ENCODE results near the gene MYPN. TPM values are rescaled to one million over a fixed set of nuclear protein-coding genes. Genes with fewer than 3 reads are reported as not detected.

The MYPN gene
- total and polyA plus RNA-seq, 4 donors, result 0.01 to 0.08 (median 0.03) TPM; not detected in 1

DNA sequence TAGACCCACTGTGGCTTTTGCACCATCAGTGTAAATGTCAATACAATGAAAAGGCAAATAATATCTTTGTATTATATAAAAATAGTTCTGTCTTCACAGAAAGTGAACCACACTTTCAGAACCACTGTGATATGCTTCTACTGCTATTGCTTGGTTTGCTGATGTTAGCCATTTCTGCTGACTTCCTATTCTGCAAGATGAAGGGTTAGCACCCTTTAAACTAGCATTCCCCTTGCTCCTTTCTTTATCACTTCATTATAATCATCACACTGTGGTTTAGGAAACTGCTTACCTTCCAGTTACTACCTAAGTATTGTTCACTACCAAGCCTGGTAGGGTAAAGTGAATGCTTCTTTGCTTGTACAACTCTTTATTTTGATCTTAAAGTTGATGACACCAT is 29.2 kb downstream of the MYPN start:
- Histone ChIP-seq H3K4me1 (ENCODE audit: control insufficient read depth in 4 of 4, insufficient read depth in 4 of 4, low read length in 3 of 4) (no peaks in the 10 kb centered on the region), H3K27ac (ENCODE audit: low read depth in 1 of 2, low read length in 2 of 2) (no peak overlapping the region), H3K27me3 (ENCODE audit: control insufficient read depth in 4 of 4, insufficient read depth in 4 of 4, low read length in 3 of 4) (no peaks in the 10 kb centered on the region), H3K4me3 (ENCODE audit: low read depth in 1 of 3, low read length in 3 of 3) (no peak overlapping the region), H3K36me3 (ENCODE audit: control insufficient read depth in 4 of 4, insufficient read depth in 3 of 4, low read depth in 1 of 4, low read length in 3 of 4) (no peaks in the 10 kb centered on the region), H3K9ac (ENCODE audit: low read depth in 1 of 2, low read length in 2 of 2) (no peak overlapping the region), H3K9me3 (ENCODE audit: control insufficient read depth in 4 of 4, low read length in 3 of 4) (no peaks in the 10 kb centered on the region)
- TF ChIP-seq TAF1 (conservative IDR thresholded peaks at IDR 0.05), result no peak
- TF ChIP-seq, protein P1, sequence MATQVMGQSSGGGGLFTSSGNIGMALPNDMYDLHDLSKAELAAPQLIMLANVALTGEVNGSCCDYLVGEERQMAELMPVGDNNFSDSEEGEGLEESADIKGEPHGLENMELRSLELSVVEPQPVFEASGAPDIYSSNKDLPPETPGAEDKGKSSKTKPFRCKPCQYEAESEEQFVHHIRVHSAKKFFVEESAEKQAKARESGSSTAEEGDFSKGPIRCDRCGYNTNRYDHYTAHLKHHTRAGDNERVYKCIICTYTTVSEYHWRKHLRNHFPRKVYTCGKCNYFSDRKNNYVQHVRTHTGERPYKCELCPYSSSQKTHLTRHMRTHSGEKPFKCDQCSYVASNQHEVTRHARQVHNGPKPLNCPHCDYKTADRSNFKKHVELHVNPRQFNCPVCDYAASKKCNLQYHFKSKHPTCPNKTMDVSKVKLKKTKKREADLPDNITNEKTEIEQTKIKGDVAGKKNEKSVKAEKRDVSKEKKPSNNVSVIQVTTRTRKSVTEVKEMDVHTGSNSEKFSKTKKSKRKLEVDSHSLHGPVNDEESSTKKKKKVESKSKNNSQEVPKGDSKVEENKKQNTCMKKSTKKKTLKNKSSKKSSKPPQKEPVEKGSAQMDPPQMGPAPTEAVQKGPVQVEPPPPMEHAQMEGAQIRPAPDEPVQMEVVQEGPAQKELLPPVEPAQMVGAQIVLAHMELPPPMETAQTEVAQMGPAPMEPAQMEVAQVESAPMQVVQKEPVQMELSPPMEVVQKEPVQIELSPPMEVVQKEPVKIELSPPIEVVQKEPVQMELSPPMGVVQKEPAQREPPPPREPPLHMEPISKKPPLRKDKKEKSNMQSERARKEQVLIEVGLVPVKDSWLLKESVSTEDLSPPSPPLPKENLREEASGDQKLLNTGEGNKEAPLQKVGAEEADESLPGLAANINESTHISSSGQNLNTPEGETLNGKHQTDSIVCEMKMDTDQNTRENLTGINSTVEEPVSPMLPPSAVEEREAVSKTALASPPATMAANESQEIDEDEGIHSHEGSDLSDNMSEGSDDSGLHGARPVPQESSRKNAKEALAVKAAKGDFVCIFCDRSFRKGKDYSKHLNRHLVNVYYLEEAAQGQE (IDR thresholded peaks at IDR 0.05), result no peak
- TF ChIP-seq HNF4A (conservative IDR thresholded peaks at IDR 0.05), result no peak
- TF ChIP-seq FOXA2 (IDR thresholded peaks at IDR 0.05), result no peak
- TF ChIP-seq YY1 (IDR thresholded peaks at IDR 0.05), result no peak
- TF ChIP-seq, protein P2, sequence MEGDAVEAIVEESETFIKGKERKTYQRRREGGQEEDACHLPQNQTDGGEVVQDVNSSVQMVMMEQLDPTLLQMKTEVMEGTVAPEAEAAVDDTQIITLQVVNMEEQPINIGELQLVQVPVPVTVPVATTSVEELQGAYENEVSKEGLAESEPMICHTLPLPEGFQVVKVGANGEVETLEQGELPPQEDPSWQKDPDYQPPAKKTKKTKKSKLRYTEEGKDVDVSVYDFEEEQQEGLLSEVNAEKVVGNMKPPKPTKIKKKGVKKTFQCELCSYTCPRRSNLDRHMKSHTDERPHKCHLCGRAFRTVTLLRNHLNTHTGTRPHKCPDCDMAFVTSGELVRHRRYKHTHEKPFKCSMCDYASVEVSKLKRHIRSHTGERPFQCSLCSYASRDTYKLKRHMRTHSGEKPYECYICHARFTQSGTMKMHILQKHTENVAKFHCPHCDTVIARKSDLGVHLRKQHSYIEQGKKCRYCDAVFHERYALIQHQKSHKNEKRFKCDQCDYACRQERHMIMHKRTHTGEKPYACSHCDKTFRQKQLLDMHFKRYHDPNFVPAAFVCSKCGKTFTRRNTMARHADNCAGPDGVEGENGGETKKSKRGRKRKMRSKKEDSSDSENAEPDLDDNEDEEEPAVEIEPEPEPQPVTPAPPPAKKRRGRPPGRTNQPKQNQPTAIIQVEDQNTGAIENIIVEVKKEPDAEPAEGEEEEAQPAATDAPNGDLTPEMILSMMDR (IDR thresholded peaks at IDR 0.05; ENCODE audit: low read depth, low read length, missing input control), result no peak
- no peak for TF ChIP-seq HNF4G (IDR thresholded peaks at IDR 0.05)
- TF ChIP-seq RXRA (IDR thresholded peaks at IDR 0.05), result no peak
- TF ChIP-seq SP1 (IDR thresholded peaks at IDR 0.05), result no peak
- no peak for TF ChIP-seq JUND (IDR thresholded peaks at IDR 0.05)
- TF ChIP-seq, protein P3, sequence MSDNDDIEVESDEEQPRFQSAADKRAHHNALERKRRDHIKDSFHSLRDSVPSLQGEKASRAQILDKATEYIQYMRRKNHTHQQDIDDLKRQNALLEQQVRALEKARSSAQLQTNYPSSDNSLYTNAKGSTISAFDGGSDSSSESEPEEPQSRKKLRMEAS (IDR thresholded peaks at IDR 0.05), result no peak
- TF ChIP-seq, protein P4, sequence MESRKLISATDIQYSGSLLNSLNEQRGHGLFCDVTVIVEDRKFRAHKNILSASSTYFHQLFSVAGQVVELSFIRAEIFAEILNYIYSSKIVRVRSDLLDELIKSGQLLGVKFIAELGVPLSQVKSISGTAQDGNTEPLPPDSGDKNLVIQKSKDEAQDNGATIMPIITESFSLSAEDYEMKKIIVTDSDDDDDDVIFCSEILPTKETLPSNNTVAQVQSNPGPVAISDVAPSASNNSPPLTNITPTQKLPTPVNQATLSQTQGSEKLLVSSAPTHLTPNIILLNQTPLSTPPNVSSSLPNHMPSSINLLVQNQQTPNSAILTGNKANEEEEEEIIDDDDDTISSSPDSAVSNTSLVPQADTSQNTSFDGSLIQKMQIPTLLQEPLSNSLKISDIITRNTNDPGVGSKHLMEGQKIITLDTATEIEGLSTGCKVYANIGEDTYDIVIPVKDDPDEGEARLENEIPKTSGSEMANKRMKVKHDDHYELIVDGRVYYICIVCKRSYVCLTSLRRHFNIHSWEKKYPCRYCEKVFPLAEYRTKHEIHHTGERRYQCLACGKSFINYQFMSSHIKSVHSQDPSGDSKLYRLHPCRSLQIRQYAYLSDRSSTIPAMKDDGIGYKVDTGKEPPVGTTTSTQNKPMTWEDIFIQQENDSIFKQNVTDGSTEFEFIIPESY (IDR thresholded peaks at IDR 0.05), result no peak
- no peak for TF ChIP-seq GABPA (IDR thresholded peaks at IDR 0.05 in 1 of 2, conservative IDR thresholded peaks at IDR 0.05 in 1 of 2)
- no peak for TF ChIP-seq NR2F2 (IDR thresholded peaks at IDR 0.05)
- DNase-seq (ENCODE audit: low spot score), result no peak

DNA sequence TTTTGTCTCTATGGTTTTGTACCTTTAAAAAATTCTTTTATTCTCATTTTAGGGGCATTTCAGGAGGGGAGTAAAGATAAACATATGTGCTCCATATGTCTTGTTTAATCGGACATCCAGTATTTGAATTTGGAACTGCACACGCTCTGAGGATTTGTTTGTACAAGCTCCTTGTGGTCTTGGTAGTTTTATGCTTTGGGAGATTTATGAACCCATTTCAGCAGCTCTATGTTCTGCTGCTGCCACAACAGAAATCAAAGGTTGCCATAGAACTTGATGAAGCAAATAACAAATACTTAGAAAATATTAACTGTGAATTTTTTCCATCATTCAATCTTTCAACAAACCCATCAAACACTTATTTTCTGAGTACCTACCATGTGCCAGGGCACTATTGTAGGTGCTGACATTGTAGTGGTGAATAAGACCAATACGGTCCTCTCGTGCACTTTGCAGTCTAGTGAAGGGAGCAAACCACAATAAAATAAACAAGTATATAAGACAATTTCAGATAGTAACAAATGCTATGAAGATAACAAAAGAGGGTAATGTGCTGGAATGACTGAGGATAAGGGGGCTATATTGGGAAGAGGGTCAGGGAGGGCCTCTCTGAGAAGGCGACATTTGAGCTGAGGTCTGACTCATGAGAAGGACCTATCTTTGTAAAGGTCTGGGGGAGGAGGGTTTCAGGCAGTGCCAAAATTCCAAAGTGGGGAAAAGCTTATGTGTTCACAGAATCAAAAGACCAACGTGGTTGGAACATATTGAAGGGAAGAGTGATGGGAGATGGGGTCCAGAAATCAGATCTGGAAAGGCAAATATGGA is 30.4 kb downstream of the MYPN start:
- no peaks in the 10 kb centered on the region for H3K9me3 ChIP-seq (ENCODE audit: control insufficient read depth in 4 of 4, low read length in 3 of 4)
- no peak overlapping the region for H3K9ac ChIP-seq (ENCODE audit: low read depth in 1 of 2, low read length in 2 of 2)
- H3K4me1 ChIP-seq (ENCODE audit: control insufficient read depth in 4 of 4, insufficient read depth in 4 of 4, low read length in 3 of 4), result no peaks in the 10 kb centered on the region
- H3K4me3 ChIP-seq (ENCODE audit: low read depth in 1 of 3, low read length in 3 of 3), result no peak overlapping the region
- H3K36me3 ChIP-seq (ENCODE audit: control insufficient read depth in 4 of 4, insufficient read depth in 3 of 4, low read depth in 1 of 4, low read length in 3 of 4), result no peaks in the 10 kb centered on the region
- WGBS, result 89% methylated on average over 6 of the region's 6 CpGs
- DNase-seq (ENCODE audit: low spot score), result no peak
- H3K27me3 ChIP-seq (ENCODE audit: control insufficient read depth in 4 of 4, insufficient read depth in 4 of 4, low read length in 3 of 4), result no peaks in the 10 kb centered on the region
- H3K27ac ChIP-seq (ENCODE audit: low read depth in 1 of 2, low read length in 2 of 2), result no peak overlapping the region
- TF ChIP-seq, protein P2 (IDR thresholded peaks at IDR 0.05; ENCODE audit: low read depth, low read length, missing input control), result no peak
- TF ChIP-seq FOXA2 (IDR thresholded peaks at IDR 0.05), result no peak
- TF ChIP-seq RXRA (IDR thresholded peaks at IDR 0.05), result no peak
- TF ChIP-seq HNF4G (IDR thresholded peaks at IDR 0.05), result no peak
- TF ChIP-seq, protein P1 (IDR thresholded peaks at IDR 0.05), result no peak
- TF ChIP-seq EGR1 (IDR thresholded peaks at IDR 0.05; ENCODE audit: low read depth in 2 of 2), result no peak
- TF ChIP-seq JUND (IDR thresholded peaks at IDR 0.05), result no peak
- TF ChIP-seq HNF4A (conservative IDR thresholded peaks at IDR 0.05), result no peak
- TF ChIP-seq, protein P3 (IDR thresholded peaks at IDR 0.05), result no peak
- no peak for TF ChIP-seq RAD21 (IDR thresholded peaks at IDR 0.05)
- no peak for TF ChIP-seq TAF1 (conservative IDR thresholded peaks at IDR 0.05)
- TF ChIP-seq SP1 (IDR thresholded peaks at IDR 0.05), result no peak
